Upper lobe of right lung (tissue), 1 donor: ENCODE data around the gene ANKMY1. TPM values are rescaled to one million over a fixed set of nuclear protein-coding genes. Genes with fewer than 3 reads are reported as not detected.

Experiments
- ATAC-seq: fragments of 200-7000 bp; cut with Tn5 transposase; one replicate; pipeline ENCODE4 v1.9.1; 2020; ENCODE audit warnings: mild to moderate bottlenecking, moderate library complexity
- DNase-seq: peaks from one replicate; pipeline ENCODE4 v3.0.0-alpha.2; 2020
- H3K27ac ChIP-seq: fragments of 200-600 bp; one replicate; pipeline ENCODE4 v1.8.0; 2022
- H3K27me3 ChIP-seq: fragments of 200-600 bp; one replicate; pipeline ENCODE4 v1.8.0; 2022; ENCODE audit warnings: mild to moderate bottlenecking
- H3K36me3 ChIP-seq: fragments of 200-600 bp; one replicate; pipeline ENCODE4 v1.8.0; 2022
- H3K4me1 ChIP-seq: fragments of 200-600 bp; one replicate; pipeline ENCODE4 v1.8.0; 2022
- H3K4me3 ChIP-seq: fragments of 200-600 bp; one replicate; pipeline ENCODE4 v1.8.0; 2022; ENCODE audit warnings: mild to moderate bottlenecking
- H3K9me3 ChIP-seq: fragments of 200-600 bp; one replicate; pipeline ENCODE4 v1.8.0; 2022
- CTCF ChIP-seq: fragments of 200-600 bp; IDR thresholded peaks from one replicate; pipeline ENCODE4 v1.8.0; 2022; ENCODE audit warnings: antibody characterized with exemption
- intact Hi-C: fragments of 100-400 bp; cut with DNase I; formaldehyde crosslinking; loops from one replicate; pipeline ENCODE4 v1.11.0; 2022
- microRNA-seq: library from miRNA; unstranded; fragments of <30 nt; microRNA quantifications from one replicate; pipeline ENCODE4 v1.2.0, GENCODE V29; 2020; ENCODE audit warnings: borderline microRNAs expressed
- total RNA-seq: library from RNA; stranded (reverse); fragmentation: NEBNext Ultra II Directional; extraction: Animal tissue kit (Norgen Biotek cat#: 25700); gene quantifications from one replicate; pipeline ENCODE4 v1.2.1, GENCODE V29; 2021
- donor health status: DM: no; HTN: yes; CAD: no; lungs with severe emphysema.

Gene ANKMY1
- total RNA-seq, 1 donor from 2014 or later: 19.3 TPM

- no peaks in the 10 kb centered on the region for H3K9me3 ChIP-seq
- no peaks in the 10 kb centered on the region for H3K4me1 ChIP-seq
- peak; percentile 46 for DNase-seq
- no peak for TF ChIP-seq CTCF
- intact Hi-C loops: no loop called here
- ATAC-seq: no peak
- H3K27ac ChIP-seq: no peak overlapping the region
- H3K27me3 ChIP-seq: no peaks in the 10 kb centered on the region
- no peak overlapping the region for H3K4me3 ChIP-seq
- no peaks in the 10 kb centered on the region for H3K36me3 ChIP-seq
Observed at GRCh38 chr2:240429872-240430491, 127.8 kb downstream of the ANKMY1 start.

Small RNA genes within 50 kb of the gene (microRNA-seq; reads per million reads assigned to microRNA genes)
- gene MIR149: 65.1 reads per million, percentile 60 among the genes with 10 or more reads in this experiment

Other genes starting within 250 kb of the ANKMY1 start
- gene GPC1, start 122.3 kb downstream of the ANKMY1 start, total RNA-seq: 24.8 TPM
- gene DUSP28, start 2.4 kb upstream of the ANKMY1 start, total RNA-seq: 5.3 TPM
- 88.6 TPM for gene RNPEPL1, start 10.5 kb upstream of the ANKMY1 start, total RNA-seq
- gene CAPN10, start 28.7 kb upstream of the ANKMY1 start, total RNA-seq: 31.8 TPM
- 3.4 TPM for gene GPR35, start 67.5 kb upstream of the ANKMY1 start, total RNA-seq
- not detected for gene AQP12B, start 124.9 kb upstream of the ANKMY1 start, total RNA-seq
- not detected for gene AQP12A, start 133.9 kb upstream of the ANKMY1 start, total RNA-seq